Transverse colon (tissue), 4 donors: ENCODE data around the gene KSR1. TPM values are rescaled to one million over a fixed set of nuclear protein-coding genes. Genes with fewer than 3 reads are reported as not detected.

ENCODE experiments used
- DNase-seq: peaks from one replicate; pipeline ENCODE4 v3.0.0-alpha.2; 2019
- H3K27ac ChIP-seq, 4 donors: fragments of 200-600 bp; sonication (generic); 2 replicates each; pipeline ENCODE4 v1.5.1; 2016 to 2018; ENCODE audit warnings: inconsistent platforms in 4 of 4
- H3K27me3 ChIP-seq: fragments of 200-600 bp; sonication (generic); 2 replicates; pipeline ENCODE4 v1.5.1; 2017; ENCODE audit warnings: inconsistent platforms
- H3K36me3 ChIP-seq, 4 donors: fragments of 200-600 bp; sonication (generic); 2 replicates each; pipeline ENCODE4 v1.5.1; 2017 to 2019; ENCODE audit warnings: inconsistent platforms in 4 of 4
- H3K4me1 ChIP-seq, 4 donors: fragments of 200-600 bp; sonication (generic); 2 replicates each; pipeline ENCODE4 v1.5.1; 2017 to 2020; ENCODE audit warnings: inconsistent platforms in 4 of 4
- H3K4me3 ChIP-seq, 4 donors: fragments of 200-600 bp; sonication (generic); 1 replicate in 1 of 4; 2 replicates in 3 of 4; pipeline versions ENCODE4 v1.5.1 to v1.6.1; 2017 to 2019; ENCODE audit warnings: inconsistent platforms in 4 of 4
- H3K9me3 ChIP-seq, 2 donors: fragments of 200-600 bp; sonication (generic); 2 replicates each; pipeline ENCODE4 v1.5.1; 2017 to 2019; ENCODE audit warnings: inconsistent platforms in 2 of 2
- CTCF ChIP-seq, 5 experiments: fragments of 200-600 bp in 3 of 5; fragments of 450-650 bp in 2 of 5; sonication (generic) in 3 of 5; IDR thresholded peaks; 1 replicate in 2 of 5; 2 replicates in 3 of 5; pipeline ENCODE4 v1.5.1; 2016 to 2017; ENCODE audit warnings: antibody characterized with exemption in 5 of 5, inconsistent platforms in 3 of 5, mild to moderate bottlenecking in 2 of 5, moderate library complexity in 1 of 5
- EP300 ChIP-seq: sonication (generic); formaldehyde crosslinking; IDR thresholded peaks from one replicate; pipeline ENCODE4 v1.6.1; 2017; ENCODE audit warnings: antibody characterized with exemption, low read depth
- POLR2A ChIP-seq: fragments of 450-650 bp; IDR thresholded peaks from one replicate; pipeline ENCODE4 v1.6.1; 2016; ENCODE audit warnings: antibody characterized with exemption, mild to moderate bottlenecking, moderate library complexity
- POLR2AphosphoS5 ChIP-seq, 3 donors: sonication (generic); formaldehyde crosslinking; IDR thresholded peaks; one replicate each; pipeline ENCODE4 v1.6.1; 2016; ENCODE audit warnings: antibody characterized with exemption in 3 of 3
- WGBS, 2 donors: methylation state at CpG; one replicate each; pipeline ENCODE4 v1.1.5; 2018; ENCODE audit warnings: low coverage in 1 of 2; 5-methylcytosine and 5-hydroxymethylcytosine counted together
- in situ Hi-C, 4 donors: fragments of 200-750 bp; cut with MboI; loops; one replicate each; pipeline versions ENCODE4 v1.15.0 to v1.15.1; 2017; ENCODE audit warnings: low sequenced_read_pairs in 3 of 4, low pct_ligation_motif_present in 1 of 4, low pct_unique_long_range_greater_than_20kb in 1 of 4
- intact Hi-C: fragments of 100-400 bp; cut with DNase I; formaldehyde crosslinking; loops from one replicate; pipeline ENCODE4 v1.15.1; 2023; ENCODE audit warnings: low total_unique reads
- total RNA-seq, 4 donors: library from RNA; depleted of rRNA; stranded (reverse); fragments of >200 nt; gene quantifications; one replicate each; pipeline ENCODE4 v1.1.0, GENCODE V29; 2016

Gene KSR1
- total RNA-seq, 4 donors from 2014 or later: 8.2 to 55.7 (median 30.9) TPM

DNA sequence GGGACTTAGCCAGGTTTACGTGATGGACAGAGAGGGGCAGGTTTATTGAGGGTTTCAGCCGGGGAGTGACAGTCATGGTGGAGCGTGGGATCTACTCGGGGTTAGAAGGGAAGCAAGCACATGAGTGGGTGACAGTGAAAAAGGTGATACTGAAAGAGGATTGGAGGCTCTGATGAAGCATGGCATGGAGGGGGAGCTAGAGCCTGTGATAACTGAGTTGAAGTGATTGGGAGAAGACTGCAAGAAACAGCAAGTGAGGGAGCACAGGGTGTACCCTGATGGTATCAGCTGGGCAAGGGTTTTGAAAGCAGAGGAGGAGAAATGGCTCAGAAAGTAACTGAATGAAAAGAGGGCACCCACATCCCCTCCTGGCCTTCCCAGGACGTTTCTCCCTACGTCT is 6.7 kb upstream of the KSR1 start:
- no peak overlapping the region for H3K27ac ChIP-seq
- H3K4me1 ChIP-seq: no peaks in the 10 kb centered on the region
- H3K27me3 ChIP-seq: no peaks in the 10 kb centered on the region
- H3K36me3 ChIP-seq: no peaks in the 10 kb centered on the region
- intact Hi-C loops: no loop called here
- DNase-seq: no peak
- no peak for TF ChIP-seq POLR2AphosphoS5 (IDR thresholded peaks at IDR 0.05)
- TF ChIP-seq EP300: no peak
- TF ChIP-seq POLR2A: no peak
- TF ChIP-seq CTCF (IDR thresholded peaks at IDR 0.05): no peak
- no peaks in the 10 kb centered on the region for H3K9me3 ChIP-seq
- in situ Hi-C loops: loop anchor here in 1 of 4 donors (10.0 kb wide), 1 partner anchor 145 kb away; no protein-coding TSS in a partner anchor
- WGBS, 2 donors: 76 to 93% methylated on average over 6 of the region's 6 CpGs
- H3K4me3 ChIP-seq: no peak overlapping the region

GRCh38 chr17:27449988-27450387 is 6.3 kb upstream of the KSR1 start:
- Histone ChIP-seq H3K36me3 (no peaks in the 10 kb centered on the region), H3K9me3 (no peaks in the 10 kb centered on the region), H3K27ac (no peak overlapping the region), H3K27me3 (no peaks in the 10 kb centered on the region), H3K4me3 (no peak overlapping the region), H3K4me1 (no peaks in the 10 kb centered on the region)
- TF ChIP-seq CTCF (IDR thresholded peaks at IDR 0.05) (no peak), POLR2AphosphoS5 (IDR thresholded peaks at IDR 0.05) (no peak), EP300 (no peak), POLR2A (no peak)
- WGBS, 2 donors: 81 to 86% methylated on average over 4 to 5 of the region's 5 CpGs
- in situ Hi-C loops (loop anchor here in 2 of 4 donors (10.0 to 25.0 kb wide), 4 partner anchors 88 to 213 kb away; no protein-coding TSS in a partner anchor), intact Hi-C loops (loop anchor here (10.0 kb wide), 1 partner anchor 95 kb away; no protein-coding TSS in a partner anchor)
- no peak for DNase-seq

DNA sequence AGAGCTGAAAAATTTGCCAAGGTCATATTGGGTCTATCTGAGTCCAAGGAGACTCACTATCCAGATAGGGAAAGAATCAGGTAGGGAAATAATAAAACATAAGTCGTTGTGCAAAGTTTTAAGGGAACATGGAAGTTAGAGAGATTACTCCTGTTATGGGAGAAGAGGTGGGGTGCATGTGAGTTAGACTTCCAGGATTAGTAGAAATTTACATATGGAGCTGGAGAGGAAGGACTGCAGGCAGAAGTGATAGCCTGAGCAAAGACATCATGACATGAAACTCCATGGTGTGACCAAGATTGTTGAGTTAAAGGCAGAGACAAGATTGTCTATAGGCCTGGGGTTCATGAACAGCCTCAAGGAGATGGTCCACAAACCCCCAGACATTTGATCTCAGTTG is 5.8 kb upstream of the KSR1 start:
- H3K4me1 ChIP-seq: no peaks in the 10 kb centered on the region
- no peaks in the 10 kb centered on the region for H3K36me3 ChIP-seq
- 75 to 100% methylated on average over 1 of the region's 1 CpG for WGBS, 2 donors
- in situ Hi-C loops (loop anchor here in 2 of 4 donors (25.0 kb wide), 3 partner anchors 88 to 213 kb away; no protein-coding TSS in a partner anchor), intact Hi-C loops (loop anchor here (10.0 kb wide), 1 partner anchor 96 kb away; no protein-coding TSS in a partner anchor)
- no peak overlapping the region for H3K4me3 ChIP-seq
- no peaks in the 10 kb centered on the region for H3K27me3 ChIP-seq
- H3K9me3 ChIP-seq: no peaks in the 10 kb centered on the region
- TF ChIP-seq EP300 (no peak), POLR2AphosphoS5 (IDR thresholded peaks at IDR 0.05) (no peak), CTCF (IDR thresholded peaks at IDR 0.05) (no peak), POLR2A (no peak)
- no peak overlapping the region for H3K27ac ChIP-seq
- no peak for DNase-seq

DNA sequence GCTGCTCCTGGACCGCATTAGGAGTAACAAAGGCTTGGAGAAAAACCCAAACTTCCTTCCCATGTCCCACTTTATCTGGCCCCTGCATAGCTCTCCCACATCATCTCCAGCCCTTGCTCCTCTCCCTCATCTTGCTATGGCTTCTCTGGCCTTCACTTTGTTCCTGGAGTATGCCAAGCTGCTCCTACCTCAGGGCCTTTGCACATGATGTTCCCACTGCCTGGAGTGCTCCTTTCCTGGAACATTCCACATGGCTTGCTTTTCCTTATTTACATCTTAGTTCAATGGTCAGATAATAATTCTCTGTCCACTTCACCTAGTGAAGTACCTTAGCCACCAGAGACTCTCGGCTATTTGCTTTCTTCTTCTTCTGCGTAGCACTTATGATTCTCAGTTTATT is 4.3 kb upstream of the KSR1 start:
- intact Hi-C loops: loop anchor here (10.0 kb wide), 1 partner anchor 97 kb away; no protein-coding TSS in a partner anchor

More for the DNA sequence above, 4.3 kb upstream of the KSR1 start:
- no peak overlapping the region for H3K4me3 ChIP-seq
- no peaks in the 10 kb centered on the region for H3K9me3 ChIP-seq
- WGBS, 2 donors: 88 to 96% methylated on average over 3 of the region's 3 CpGs
- no peak for DNase-seq
- H3K4me1 ChIP-seq: peaks cover 0 to 3% (median 2%) of the 10 kb centered on the region in 4 donors
- no peaks in the 10 kb centered on the region for H3K27me3 ChIP-seq
- H3K36me3 ChIP-seq: no peaks in the 10 kb centered on the region
- H3K27ac ChIP-seq: no peak overlapping the region
- TF ChIP-seq POLR2A (no peak), CTCF (IDR thresholded peaks at IDR 0.05) (no peak), POLR2AphosphoS5 (IDR thresholded peaks at IDR 0.05) (no peak), EP300 (no peak)
- in situ Hi-C loops: loop anchor here in 2 of 4 donors (25.0 kb wide), 3 partner anchors 90 to 215 kb away; no protein-coding TSS in a partner anchor
